Measurements from ENCODE around the gene NETO1.

- TF ChIP-seq, protein P1, sequence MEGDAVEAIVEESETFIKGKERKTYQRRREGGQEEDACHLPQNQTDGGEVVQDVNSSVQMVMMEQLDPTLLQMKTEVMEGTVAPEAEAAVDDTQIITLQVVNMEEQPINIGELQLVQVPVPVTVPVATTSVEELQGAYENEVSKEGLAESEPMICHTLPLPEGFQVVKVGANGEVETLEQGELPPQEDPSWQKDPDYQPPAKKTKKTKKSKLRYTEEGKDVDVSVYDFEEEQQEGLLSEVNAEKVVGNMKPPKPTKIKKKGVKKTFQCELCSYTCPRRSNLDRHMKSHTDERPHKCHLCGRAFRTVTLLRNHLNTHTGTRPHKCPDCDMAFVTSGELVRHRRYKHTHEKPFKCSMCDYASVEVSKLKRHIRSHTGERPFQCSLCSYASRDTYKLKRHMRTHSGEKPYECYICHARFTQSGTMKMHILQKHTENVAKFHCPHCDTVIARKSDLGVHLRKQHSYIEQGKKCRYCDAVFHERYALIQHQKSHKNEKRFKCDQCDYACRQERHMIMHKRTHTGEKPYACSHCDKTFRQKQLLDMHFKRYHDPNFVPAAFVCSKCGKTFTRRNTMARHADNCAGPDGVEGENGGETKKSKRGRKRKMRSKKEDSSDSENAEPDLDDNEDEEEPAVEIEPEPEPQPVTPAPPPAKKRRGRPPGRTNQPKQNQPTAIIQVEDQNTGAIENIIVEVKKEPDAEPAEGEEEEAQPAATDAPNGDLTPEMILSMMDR (IDR thresholded peaks at IDR 0.05; ENCODE audit: insufficient read depth, low read depth, low read length): no peak
- TF ChIP-seq EZH2 (IDR thresholded peaks at IDR 0.05; ENCODE audit: insufficient read depth, low read length): no peak
These were observed 3.3 kb upstream of the NETO1 start for GRCh38 chr18:72871091-72871490.

Data from astrocyte (in vitro differentiated cells and primary cell).